CD4-positive, alpha-beta T cell treated with Interleukin-17A for 1 hour (primary cell): Measurements from ENCODE around the gene EIF4H.
A peak's percentile ranks its signal among the peaks of the same experiment; 100 is the strongest.
"Not testable (repeated sequence)": the region's sequence is repeated elsewhere in the genome, so short reads cannot be mapped to it uniquely, and the experiment has no call there.

ENCODE experiments used
- DNase-seq: peaks from one replicate; pipeline ENCODE4 v3.0.0-alpha.2; 2020

EIF4H gene

DNA sequence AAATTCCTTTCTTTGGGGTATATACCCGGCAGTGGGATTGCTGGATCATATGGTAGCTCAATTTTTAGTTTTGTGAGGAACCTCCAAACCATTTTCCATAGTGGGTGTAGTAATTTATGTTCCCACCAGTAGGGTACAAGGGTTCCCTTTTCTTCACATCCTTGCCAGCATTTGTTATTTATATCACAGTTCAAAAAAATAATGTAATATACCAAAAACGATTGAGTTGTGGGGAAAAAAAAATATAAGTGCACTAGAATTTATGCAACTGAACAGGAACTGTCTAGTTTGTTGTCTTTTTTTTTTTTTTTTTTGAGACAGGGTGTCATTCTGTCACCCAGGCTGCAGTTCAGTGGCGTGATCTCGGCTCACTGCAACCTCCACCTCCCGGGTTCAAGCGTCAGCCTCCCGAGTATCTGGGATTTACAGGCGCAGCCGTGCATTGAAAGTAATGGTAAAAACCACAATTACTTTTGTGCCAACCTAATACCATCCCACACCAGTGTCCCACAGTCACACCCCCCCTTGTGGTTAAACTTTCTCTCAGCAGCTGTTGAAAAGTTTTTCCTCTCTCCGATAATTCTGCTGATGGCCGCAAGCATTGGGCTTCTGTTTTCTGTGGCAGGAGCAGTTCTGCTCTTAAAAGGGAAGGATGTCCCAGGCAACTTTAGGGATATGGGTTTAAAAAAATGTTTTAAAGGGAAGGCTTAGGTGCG lies 28.8 kb downstream of the EIF4H start:
- DNase-seq = peak; percentile 44

DNA sequence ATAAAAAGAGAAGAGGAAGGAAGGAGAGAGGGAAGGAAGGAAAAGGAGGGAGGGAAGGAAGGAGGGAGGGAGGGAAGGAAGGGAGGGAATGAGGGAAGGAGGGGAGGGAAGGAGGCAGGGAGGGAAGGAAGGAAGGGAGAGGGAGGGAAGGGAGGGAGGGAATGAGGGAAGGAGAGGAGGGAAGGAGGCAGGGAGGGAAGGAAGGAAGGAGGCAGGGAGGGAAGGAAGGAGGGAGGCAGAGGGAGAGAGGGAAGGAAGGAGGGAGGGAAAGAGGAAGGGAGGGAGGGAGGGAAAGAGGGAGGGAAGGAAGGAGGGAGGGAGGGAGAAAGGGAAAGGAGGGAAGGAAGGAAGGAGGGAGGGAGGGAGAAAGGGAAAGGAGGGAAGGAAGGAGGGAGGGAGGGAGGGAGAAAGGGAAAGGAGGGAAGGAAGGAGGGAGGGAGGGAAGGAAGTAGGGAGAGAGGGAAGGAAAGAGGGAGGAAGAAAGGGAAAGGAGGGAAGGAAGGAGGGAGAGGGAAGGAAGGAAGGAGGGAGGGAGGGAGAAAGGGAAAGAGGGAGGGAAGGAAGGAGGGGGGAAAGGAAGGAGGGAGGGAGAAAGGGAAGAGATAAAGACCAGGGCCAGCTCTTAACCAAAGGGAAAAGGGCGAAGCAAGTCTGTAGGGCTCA lies 29.9 kb downstream of the EIF4H start:
- no peak for DNase-seq

DNA sequence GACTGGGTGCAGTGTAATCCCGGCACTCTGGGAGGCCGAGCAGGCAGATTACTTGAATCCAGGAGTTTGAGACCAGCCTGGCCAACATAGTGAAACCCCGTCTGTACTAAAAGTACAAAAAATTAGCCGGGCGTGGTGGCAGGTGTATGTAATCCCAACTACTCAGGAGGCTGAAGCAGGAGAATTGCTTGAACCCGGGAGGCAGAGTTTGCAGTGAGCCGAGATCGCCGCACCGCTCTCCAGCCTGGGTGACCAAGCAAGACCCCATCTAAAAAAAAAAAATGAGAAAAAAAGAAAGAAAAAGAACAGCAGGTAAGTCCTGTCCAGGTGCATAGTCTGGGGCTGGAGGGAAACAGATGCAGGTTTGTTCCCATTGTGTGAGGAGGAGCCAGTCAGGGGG lies 31.9 kb downstream of the EIF4H start:
- not testable (repeated sequence) for DNase-seq

DNA sequence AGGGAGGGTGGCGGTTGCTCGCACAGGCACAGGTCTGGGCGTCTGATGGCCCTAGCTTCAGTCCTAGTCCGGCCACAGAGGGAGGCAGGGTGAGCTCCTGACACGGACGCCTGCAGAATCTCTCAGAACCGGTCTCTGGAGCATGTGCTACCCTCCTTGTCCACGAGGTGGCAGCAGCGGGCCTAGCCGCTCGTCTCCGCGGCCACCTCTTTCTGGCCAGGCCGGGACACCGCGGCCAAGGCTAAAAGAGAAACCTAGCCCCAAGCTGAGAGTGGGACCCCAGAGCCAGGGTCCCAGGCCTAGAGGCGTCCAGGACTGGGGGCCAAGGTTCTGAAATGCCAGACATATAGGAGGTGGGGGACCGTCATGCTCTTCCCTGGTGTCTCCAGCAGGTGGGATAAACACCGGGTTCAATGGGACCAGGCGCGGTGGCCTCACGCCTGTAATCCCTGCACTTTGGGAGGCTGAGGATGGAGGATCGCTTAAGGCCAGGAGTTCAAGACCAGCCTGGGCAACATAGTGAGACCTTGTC lies 32.5 kb downstream of the EIF4H start:
- DNase-seq = peak; percentile 76

DNA sequence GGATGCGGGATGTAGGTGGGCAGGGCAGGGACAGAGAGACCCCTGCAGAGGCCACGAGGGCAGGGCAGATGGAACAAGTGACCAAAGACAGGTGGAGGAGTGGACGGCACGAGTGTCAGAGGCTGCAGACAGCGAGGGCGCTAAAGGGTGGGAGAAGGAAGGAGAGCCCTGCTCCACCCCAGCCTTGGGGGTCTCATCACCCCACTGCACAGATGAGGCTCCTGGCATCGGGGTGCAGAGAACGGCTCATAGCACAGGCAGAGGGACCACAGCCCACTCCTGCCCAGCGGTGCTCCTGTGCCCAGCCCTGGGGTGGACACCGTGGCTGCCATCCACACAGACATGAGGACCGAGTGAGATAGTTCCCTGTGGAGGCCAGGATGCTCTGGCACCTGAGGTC lies 33.4 kb downstream of the EIF4H start:
- DNase-seq = no peak

DNA sequence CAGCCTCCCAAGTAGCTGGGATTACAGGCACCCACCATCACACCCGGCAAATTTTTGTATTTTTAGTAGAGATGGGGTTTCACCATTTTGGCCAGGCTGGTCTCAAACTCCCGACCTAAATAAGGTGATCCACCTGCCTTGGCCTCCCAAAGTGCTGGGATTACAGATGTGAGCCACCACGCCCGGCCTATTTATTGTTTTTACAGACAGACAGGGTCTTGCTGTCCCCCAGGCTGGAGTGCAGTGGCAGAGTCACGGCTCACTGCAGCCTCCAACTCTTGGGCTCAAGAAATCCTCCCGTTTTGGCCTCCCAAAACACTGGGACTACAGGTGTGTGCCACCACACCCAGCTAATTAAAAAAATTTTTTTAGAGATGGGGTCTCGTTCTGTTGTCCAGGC lies 34.1 kb downstream of the EIF4H start:
- DNase-seq = not testable (repeated sequence)

DNA sequence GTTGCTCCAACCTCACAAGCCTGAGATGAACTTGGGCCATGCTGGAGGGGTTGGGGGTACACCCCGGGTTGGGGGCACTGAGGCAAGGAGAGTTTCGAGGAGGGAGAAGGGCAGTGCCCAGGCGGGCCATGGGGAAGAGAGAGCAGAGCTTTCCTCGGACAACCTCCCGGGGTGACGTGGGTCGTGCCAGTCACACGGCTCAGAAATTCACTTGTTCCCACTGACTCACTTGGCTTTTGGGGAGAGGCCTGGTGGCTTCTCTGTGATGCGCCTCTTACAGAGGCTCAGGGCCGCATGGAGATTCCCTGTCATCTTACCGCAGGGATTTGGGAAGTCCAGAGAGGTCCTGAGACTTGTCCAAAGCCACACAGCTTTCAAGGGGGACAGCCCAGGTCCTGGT lies 38.5 kb downstream of the EIF4H start:
- DNase-seq = no peak

DNA sequence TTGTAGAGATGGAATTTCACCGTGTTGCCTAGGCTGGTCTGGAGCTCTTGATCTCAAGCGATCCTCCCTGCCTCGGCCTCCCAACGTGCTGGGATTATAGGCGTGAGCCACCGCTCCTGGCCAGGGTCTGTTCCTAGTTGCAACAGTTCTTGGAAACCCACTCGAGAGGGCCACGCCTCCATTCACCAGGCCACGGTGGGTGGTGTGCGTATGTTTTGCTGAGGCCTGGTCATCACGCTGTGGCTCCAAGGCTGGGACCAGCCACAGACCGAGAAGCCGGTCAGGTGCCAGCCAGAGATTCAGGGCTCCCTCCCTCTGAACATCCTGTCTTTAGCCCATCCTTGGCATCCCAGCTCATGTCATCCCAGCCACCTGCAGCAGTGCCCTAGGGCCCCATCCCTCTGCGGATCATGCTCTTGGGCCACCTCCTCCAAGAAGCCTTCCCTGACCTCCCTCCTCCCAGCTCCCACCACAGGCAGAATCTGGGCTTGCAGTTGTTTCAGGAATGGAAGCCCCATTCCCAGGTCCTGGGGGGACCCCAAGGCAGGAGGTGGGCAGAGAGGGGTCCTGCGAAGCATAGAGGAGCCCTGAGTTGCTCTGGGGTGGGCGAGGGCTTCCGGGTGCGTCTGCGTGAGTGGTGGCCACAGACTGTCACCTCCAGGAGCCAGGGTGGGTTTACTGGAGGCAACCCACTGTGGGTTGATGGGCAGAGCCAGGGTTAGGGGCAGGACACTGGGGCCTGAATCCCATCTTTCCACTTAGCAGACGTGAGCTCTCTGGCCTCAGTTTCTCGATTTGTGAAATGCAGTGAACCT lies 40.9 kb downstream of the EIF4H start:
- DNase-seq = no peak

DNA sequence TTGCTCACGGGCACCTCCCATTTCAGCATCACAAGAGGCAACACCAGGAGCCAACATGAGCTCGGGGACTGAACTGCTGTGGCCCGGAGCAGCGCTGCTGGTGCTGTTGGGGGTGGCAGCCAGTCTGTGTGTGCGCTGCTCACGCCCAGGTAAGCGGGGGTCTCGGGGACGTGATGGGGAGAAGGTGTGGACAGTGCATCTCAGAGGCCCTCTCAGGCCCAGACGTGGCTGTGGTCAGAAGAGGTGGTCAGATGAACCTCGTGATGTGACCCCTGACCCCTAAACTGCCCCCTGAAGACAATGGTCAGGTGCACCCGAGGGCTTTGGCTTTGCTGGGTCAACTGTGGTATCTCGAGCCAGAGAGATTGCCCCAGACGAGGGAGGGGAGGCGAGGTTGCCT lies 41.8 kb downstream of the EIF4H start:
- DNase-seq = no peak

DNA sequence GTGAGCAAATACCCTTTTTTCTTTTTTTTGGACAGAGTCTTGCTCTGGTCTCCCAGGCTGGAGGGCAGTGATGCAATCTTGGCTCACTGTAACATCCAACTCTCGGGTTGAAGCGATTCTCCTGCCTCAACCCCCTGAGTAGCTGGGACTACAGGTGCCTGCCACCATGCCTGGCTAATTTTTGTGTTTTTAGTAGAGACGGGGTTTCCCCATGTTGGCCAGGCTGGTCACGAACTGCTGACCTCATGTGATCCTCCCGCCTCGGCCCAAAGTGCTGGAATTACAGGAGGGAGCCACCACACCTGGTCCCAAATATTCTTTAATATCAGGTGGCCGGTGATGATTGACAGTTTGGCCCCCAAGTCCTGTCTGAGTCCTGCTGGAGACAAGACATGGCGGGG lies 42.2 kb downstream of the EIF4H start:
- no peak for DNase-seq

DNA sequence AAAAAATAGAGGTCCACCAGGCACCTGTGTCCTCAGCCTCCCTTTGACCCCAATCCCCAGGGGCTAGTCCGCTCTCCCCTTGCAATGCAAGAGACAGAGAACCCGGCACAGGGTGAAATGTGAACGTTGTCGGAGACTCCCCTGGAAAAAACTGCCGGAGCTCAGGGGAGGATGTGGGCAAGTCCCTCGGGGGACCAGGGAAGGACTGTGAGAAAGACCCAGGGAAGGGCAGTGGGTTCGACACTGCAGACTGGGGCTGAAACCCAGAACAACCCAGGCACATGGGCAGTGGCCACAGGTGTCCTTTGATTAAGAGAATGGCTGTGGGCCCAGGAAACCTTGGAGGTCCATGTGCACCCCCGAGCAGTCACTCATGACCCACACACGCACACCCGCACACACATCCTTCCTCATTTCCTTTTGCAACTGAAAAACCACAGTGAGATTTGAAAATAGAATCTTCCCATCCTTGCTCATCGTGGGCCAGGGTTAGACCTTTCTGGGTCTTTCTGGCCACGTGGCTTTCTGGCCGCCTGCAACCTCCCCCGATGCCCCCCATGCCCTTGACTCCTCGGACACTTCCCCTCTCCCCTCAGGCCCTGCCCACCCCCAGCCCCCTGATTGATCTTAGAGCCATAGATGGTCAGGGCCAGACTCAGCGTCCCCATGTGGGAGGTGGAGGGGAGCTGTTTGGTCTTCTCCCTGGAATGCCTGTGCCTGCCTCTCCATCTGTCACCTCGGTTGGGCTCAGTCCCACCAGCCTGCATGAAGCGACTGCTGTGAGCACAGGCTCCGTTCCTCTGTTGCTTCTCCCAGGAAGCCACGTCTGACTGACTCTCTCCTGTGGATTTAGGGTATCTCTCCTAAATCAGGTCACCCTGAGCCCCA lies 43.5 kb downstream of the EIF4H start:
- DNase-seq = no peak

DNA sequence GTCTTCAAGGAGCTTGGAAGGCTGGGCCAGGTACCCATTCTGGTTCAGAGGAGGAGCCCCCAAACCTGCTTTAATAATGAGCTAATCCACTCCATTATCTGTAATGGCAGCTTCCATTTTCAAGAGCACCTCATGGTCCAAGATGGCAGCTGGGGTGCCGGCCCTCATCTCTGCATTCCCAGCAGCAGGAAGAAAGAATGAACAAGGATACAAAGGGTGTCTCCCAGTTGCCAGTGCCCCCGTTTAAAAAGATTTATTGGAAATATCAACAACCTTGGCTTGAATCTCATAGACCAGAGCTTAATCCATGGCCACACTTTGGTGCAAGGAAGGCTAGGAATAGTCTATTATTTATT lies 44.2 kb downstream of the EIF4H start:
- no peak for DNase-seq

DNA sequence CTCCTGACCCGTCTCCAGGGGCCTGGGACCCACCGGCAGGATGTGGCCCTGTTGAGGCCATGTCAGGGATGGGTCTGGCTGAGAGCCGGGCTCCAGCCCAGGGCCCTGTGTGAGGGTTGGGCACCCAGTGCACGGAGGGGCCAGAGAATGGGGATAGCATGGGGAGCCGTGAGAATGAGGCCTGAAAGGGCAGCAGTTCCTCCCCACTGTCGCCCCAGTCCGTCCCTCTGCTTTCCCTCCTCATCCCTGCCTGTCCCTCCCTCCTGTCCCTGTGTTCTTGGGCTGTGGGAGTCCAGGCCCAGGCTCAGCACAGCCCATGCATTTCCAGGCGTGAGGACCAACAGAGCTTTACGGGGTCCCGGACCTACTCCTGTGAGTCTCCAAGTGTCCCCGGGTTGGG lies 45.3 kb downstream of the EIF4H start:
- no peak for DNase-seq

DNA sequence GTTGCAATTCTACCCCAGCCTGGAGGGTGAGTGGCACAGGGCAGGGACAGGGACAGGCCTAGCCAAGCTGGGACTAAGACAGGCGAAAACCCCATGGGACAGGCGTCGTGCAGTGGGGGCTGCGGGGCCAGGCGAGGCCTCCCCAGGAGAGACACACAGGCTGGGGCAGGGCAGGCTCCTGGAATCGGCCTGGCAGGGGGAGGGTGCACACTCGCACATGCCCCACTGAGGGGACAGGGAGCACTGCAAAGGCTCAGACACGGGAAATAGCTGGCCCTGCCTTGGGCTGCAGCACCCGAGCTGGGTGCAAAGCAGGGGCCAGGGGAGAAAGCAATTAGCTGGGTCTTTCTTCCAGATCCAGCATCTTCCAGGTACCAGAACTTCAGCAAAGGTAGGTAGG lies 46.1 kb downstream of the EIF4H start:
- DNase-seq = no peak

DNA sequence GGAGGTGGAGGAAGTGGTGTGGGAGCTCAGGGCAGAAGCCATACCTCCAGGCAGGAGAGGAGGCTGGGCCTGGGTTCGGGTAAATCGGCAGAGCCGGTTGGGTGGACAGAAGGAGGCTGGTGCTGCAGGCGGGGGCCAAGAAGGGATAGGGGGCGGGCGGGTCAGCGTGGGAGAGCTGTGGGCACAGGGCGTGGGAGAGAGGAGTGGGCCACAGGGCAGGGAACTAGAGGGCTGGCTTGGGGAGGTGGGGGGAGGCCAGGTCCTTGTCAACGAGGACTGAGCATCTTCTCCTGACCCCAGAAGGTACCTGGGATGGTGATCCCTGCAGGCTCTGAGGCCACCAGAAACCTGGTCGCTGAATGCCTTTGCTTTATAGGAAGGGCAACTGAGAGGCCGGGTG lies 47.6 kb downstream of the EIF4H start:
- DNase-seq = no peak

DNA sequence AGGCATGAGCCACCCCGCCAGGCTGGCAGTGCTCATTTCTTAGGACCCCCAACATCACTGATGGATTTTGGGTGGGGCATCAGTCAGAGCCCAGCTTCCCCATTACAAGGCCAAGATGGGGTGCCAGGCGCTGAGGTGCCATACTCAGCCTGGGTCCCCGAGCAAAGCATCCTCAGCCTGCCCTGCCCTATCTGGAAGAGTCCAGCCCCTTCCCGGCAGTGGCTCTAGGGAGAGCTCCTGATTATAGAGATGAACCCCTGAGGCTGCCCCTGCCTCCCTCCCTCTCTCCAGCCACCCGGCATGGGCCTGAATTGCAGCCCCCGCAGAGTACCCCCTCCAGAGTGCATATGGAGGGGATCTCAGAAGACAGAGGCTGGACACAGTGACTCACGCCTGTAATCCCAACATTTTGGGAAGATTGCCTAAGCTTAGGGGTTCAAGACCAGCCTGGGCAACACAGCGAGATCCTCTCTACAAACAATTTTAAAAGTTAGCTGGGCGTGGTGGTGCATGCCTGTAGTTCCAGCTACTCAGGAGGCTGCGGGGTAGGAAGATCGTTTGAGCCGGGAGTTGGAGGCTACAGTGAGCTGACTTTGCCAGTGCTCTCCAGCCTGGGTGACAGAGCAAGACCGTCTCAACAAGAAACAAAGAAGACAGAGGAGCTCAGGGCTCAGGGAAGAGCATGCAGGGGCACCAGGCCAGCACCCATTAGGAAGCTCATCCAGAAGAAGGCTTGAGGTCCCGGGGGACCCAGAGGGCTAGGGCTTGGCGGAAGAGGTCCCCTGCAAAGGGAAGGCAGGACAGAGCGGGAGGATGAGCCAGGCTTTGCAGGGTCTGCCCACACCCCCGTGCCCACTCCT lies 48.9 kb downstream of the EIF4H start:
- DNase-seq = no peak

DNA sequence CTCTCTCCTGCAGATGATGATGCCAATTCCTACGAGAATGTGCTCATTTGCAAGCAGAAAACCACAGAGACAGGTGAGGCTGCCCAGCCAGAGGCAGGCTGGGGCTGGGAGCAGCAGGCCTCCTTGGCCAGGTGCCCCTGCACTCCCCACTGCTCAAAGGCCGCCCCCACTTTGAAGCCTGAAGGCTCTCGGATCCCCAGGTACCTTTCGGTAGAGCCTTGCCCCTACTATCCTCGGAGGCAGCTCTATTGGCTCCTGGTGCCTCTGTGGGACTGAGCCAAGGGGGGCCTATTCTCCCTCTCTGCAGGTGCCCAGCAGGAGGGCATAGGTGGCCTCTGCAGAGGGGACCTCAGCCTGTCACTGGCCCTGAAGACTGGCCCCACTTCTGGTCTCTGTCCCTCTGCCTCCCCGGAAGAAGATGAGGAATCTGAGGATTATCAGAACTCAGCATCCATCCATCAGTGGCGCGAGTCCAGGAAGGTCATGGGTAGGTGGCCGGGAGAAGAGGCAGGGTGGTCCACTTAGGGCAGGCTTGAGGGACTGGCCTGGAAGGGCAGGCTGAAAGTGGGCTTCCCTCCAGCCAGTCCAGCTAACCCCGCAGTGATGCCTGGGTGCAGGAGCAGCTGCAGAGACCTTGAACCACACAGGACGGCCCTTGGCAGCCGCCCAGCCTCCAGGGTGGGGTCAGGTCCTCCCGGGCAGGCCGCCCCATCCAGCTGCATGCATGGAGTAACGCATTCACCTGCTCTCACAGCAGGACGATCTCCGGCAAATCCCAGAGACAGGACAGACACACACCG lies 49.8 kb downstream of the EIF4H start:
- DNase-seq = no peak

DNA sequence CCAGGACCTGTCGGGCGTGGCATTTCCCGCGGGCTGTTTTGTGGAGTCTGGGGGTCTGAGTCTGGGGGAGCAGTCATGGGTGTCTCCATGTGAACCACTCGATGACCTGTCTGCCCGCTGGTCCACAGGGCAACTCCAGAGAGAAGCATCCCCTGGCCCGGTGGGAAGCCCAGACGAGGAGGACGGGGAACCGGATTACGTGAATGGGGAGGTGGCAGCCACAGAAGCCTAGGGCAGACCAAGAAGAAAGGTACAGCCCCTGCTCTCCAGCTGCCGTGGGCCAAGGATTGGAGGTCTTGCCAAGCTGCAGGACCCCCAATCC lies 50.3 kb downstream of the EIF4H start:
- no peak for DNase-seq

DNA sequence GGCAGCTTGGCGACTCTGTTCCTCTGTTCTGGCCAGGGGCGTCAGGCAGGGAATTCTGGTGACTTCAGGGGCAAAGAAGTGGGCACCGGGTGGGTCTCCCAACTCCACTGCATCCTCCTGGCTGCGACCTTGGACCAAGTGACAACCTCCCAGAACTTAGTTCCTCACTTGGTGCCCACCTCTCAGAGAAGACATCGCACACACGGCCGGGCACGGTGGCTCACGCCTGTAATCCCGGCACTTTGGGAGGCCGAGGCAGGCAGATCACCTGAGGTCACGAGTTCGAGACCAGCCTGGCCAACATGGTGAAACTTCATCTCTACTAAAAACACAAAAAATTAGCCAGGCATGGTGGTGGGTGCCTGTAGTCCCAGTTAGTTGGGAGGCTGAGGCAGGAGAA lies 50.8 kb downstream of the EIF4H start:
- not testable (repeated sequence) for DNase-seq

DNA sequence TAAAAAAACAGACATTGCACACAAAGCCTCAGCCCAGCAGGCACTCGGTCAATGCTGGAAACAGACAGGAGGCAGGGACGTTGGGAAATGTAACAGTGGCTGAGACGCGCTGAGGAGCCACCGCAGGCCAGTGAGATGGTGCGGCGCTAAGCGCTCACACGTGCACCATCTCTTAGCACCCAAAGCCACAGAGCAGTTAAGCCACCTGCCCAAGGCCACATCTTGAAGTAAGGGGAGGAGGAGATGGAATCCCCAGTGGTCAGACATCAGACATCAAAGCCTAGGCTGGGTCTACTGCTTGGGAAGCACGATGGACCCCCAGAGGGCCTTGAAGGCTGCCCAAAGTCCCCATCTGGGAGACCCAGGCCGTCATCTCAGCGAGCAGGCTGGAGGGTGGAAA lies 51.2 kb downstream of the EIF4H start:
- DNase-seq = no peak

DNA sequence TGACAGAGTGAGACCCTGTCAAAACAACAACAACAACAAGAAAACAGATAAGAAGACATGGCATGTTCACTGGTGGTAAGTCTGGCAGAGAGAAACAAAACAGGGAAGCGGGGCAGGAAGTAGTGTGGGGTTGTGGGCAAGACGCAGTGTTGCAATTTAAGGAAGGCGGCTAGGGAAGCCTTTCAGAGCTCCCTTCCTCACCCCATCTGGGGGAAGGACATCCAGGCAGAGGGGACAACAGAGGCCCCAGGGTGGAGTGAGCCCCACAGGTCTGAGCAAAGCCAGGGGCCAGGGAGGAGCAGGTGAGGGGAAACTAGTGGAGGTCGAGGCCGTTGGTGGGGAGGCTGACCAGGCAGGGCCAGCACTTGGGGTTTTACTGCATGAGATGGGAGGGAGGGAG lies 52.5 kb downstream of the EIF4H start:
- no peak for DNase-seq
